Lower leg skin (tissue), 3 donors: ENCODE data around the gene ZCCHC10.

Source experiments
- POLR2A ChIP-seq, 2 donors: fragments of 450-650 bp; IDR thresholded peaks; one replicate each; pipeline ENCODE4 v1.6.1; 2016 to 2017; ENCODE audit warnings: antibody characterized with exemption in 2 of 2, mild to moderate bottlenecking in 1 of 2, moderate library complexity in 1 of 2
- TF ChIP-seq, protein P1 (sequence below), 3 donors: fragments of 450-650 bp; IDR thresholded peaks; one replicate each; pipeline ENCODE4 v1.5.1; 2016; ENCODE audit warnings: antibody characterized with exemption in 3 of 3, mild to moderate bottlenecking in 3 of 3, moderate library complexity in 2 of 3

GRCh38 chr5:132947671-132948070 lies 78.7 kb downstream of the ZCCHC10 start:
- TF ChIP-seq POLR2A (IDR thresholded peaks at IDR 0.05) = no peak
- TF ChIP-seq, protein P1, sequence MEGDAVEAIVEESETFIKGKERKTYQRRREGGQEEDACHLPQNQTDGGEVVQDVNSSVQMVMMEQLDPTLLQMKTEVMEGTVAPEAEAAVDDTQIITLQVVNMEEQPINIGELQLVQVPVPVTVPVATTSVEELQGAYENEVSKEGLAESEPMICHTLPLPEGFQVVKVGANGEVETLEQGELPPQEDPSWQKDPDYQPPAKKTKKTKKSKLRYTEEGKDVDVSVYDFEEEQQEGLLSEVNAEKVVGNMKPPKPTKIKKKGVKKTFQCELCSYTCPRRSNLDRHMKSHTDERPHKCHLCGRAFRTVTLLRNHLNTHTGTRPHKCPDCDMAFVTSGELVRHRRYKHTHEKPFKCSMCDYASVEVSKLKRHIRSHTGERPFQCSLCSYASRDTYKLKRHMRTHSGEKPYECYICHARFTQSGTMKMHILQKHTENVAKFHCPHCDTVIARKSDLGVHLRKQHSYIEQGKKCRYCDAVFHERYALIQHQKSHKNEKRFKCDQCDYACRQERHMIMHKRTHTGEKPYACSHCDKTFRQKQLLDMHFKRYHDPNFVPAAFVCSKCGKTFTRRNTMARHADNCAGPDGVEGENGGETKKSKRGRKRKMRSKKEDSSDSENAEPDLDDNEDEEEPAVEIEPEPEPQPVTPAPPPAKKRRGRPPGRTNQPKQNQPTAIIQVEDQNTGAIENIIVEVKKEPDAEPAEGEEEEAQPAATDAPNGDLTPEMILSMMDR (IDR thresholded peaks at IDR 0.05) = no peak
